SK-N-SH treated with all-trans-retinoic acid at 6 μM for 48 hours (cell line): Measurements from ENCODE around the gene RAP2B.

ENCODE experiments used
- ARNTL ChIP-seq: fragments of 450-650 bp; formaldehyde crosslinking; IDR thresholded peaks from 2 replicates; pipeline ENCODE4 v1.5.0; 2020; ENCODE audit warnings: low read depth, mild to moderate bottlenecking, moderate library complexity, borderline replicate concordance
- BACH2 ChIP-seq: fragments of 250-450 bp; sonication (Bioruptor Pico); IDR thresholded peaks from 2 replicates; pipeline ENCODE4 v1.9.0; 2021; ENCODE audit warnings: mild to moderate bottlenecking, borderline replicate concordance
- CSRNP3 ChIP-seq: fragments of 250-450 bp; sonication (Bioruptor Pico); IDR thresholded peaks from 2 replicates; pipeline ENCODE4 v1.5.1; 2021; ENCODE audit warnings: mild to moderate bottlenecking, moderate library complexity
- ESRRG ChIP-seq: fragments of 250-450 bp; sonication (Bioruptor Pico); IDR thresholded peaks from 2 replicates; pipeline ENCODE4 v1.6.1; 2021; ENCODE audit warnings: mild to moderate bottlenecking
- ISL1 ChIP-seq: fragments of 250-450 bp; sonication (Bioruptor Pico); IDR thresholded peaks from 2 replicates; pipeline ENCODE4 v2.1.2; 2022; ENCODE audit warnings: mild to moderate bottlenecking, moderate library complexity
- POU6F1 ChIP-seq: fragments of 250-450 bp; sonication (Bioruptor Pico); IDR thresholded peaks from 2 replicates; pipeline ENCODE4 v1.8.0; 2021; ENCODE audit warnings: low read depth, mild to moderate bottlenecking, moderate library complexity, borderline replicate concordance
- RARB ChIP-seq: fragments of 250-450 bp; sonication (Bioruptor Pico); IDR thresholded peaks from 2 replicates; pipeline ENCODE4 v1.8.0; 2021; ENCODE audit warnings: mild to moderate bottlenecking, moderate library complexity
- SNAI2 ChIP-seq: fragments of 250-450 bp; sonication (Bioruptor Pico); IDR thresholded peaks from 2 replicates; pipeline ENCODE4 v1.5.0; 2020; ENCODE audit warnings: mild to moderate bottlenecking, moderate library complexity
- TOX ChIP-seq: fragments of 250-450 bp; sonication (Bioruptor Pico); IDR thresholded peaks from 2 replicates; pipeline ENCODE4 v1.8.0; 2021; ENCODE audit warnings: mild to moderate bottlenecking, moderate library complexity, borderline replicate concordance
- ZC3H10 ChIP-seq: fragments of 250-450 bp; sonication (Bioruptor Pico); IDR thresholded peaks from 2 replicates; pipeline ENCODE4 v1.5.1; 2021; ENCODE audit warnings: mild to moderate bottlenecking, moderate library complexity
- ZFP3 ChIP-seq: fragments of 250-450 bp; sonication (Bioruptor Pico); IDR thresholded peaks from 2 replicates; pipeline ENCODE4 v1.5.0; 2020; ENCODE audit warnings: mild to moderate bottlenecking, moderate library complexity
- ZFP30 ChIP-seq: fragments of 450-650 bp; formaldehyde crosslinking; IDR thresholded peaks from 2 replicates; pipeline ENCODE4 v1.5.0; 2022; ENCODE audit warnings: mild to moderate bottlenecking, moderate library complexity
- TF ChIP-seq, protein P1 (sequence below): fragments of 250-450 bp; sonication (Bioruptor Pico); IDR thresholded peaks from 2 replicates; pipeline ENCODE4 v1.5.1; 2020; ENCODE audit warnings: low read depth, mild to moderate bottlenecking, moderate library complexity
- TF ChIP-seq, protein P2 (sequence below): fragments of 250-450 bp; sonication (Bioruptor Pico); IDR thresholded peaks from 2 replicates; pipeline ENCODE4 v1.8.0; 2020; ENCODE audit warnings: mild to moderate bottlenecking, moderate library complexity, borderline replicate concordance

DNA sequence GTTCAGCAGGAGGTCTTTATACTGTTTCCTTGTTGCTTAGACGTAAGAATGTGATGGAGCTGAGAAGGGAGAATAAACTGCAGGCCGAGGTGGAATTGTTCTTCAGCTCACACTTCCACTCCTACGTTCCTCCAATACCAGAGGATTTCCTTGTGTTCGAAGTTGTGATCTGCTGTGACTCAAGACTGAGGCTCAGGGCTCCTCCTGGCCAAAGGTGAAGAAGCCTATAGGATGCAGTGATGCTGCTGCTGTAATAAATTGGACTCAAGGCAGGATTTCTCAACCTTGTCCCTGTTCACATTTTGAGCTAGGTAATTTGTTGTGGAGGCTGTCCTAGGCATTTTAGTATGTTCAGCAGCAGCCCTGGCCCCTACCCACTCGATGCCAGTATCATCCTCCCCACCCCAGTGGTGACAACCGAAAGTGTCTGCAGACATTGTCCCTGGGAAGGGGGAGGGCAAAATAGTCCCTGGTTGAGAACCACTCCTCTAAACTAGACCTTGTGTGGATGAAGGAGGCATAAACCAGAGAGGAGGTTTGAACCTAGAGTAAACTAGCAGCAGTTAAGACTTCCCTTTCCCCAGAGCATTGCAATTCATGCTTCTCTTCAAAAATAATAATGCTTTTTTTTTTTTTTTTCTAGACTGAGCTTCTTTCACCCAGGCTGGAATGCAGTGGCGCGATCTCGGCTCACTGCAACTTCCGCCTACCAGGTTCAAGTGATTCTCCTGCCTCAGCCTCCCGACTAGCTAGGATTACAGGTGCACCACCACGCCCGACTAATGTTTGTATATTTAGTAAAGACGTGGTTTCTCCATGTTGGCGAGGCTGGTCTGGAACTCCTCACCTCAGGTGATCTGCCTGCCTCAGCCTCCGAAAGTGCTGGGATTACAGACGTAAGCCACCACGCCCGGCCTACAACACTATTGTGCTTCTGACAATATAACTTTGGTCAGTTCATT lies 11.1 kb downstream of the RAP2B start:
- no peak for TF ChIP-seq ARNTL (CRISPR knock-in tag)
- TF ChIP-seq RARB (CRISPR knock-in tag), result no peak
- no peak for TF ChIP-seq SNAI2
- no peak for TF ChIP-seq ZFP30 (CRISPR knock-in tag)
- TF ChIP-seq, protein P1, sequence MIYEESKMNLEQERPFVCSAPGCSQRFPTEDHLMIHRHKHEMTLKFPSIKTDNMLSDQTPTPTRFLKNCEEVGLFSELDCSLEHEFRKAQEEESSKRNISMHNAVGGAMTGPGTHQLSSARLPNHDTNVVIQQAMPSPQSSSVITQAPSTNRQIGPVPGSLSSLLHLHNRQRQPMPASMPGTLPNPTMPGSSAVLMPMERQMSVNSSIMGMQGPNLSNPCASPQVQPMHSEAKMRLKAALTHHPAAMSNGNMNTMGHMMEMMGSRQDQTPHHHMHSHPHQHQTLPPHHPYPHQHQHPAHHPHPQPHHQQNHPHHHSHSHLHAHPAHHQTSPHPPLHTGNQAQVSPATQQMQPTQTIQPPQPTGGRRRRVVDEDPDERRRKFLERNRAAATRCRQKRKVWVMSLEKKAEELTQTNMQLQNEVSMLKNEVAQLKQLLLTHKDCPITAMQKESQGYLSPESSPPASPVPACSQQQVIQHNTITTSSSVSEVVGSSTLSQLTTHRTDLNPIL (CRISPR knock-in tag), result no peak
- TF ChIP-seq ISL1, result no peak
- TF ChIP-seq ZFP3 (CRISPR knock-in tag), result no peak
- no peak for TF ChIP-seq ZC3H10
- no peak for TF ChIP-seq BACH2
- TF ChIP-seq, protein P2, sequence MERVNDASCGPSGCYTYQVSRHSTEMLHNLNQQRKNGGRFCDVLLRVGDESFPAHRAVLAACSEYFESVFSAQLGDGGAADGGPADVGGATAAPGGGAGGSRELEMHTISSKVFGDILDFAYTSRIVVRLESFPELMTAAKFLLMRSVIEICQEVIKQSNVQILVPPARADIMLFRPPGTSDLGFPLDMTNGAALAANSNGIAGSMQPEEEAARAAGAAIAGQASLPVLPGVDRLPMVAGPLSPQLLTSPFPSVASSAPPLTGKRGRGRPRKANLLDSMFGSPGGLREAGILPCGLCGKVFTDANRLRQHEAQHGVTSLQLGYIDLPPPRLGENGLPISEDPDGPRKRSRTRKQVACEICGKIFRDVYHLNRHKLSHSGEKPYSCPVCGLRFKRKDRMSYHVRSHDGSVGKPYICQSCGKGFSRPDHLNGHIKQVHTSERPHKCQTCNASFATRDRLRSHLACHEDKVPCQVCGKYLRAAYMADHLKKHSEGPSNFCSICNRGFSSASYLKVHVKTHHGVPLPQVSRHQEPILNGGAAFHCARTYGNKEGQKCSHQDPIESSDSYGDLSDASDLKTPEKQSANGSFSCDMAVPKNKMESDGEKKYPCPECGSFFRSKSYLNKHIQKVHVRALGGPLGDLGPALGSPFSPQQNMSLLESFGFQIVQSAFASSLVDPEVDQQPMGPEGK (CRISPR knock-in tag), result no peak
- TF ChIP-seq ESRRG (CRISPR knock-in tag), result no peak
- no peak for TF ChIP-seq TOX (CRISPR knock-in tag)
- TF ChIP-seq POU6F1, result no peak
- no peak for TF ChIP-seq CSRNP3 (CRISPR knock-in tag)
